ENCODE data around the gene HTT. TPM values are rescaled to one million over a fixed set of nuclear protein-coding genes. Genes with fewer than 3 reads are reported as not detected.

HTT gene
- total RNA-seq, 1 experiment from 2014 or later = 85.4 TPM

GRCh38 chr4:3130201-3130600, 55.7 kb downstream of the HTT start:
- Mint-ChIP-seq H3K4me3 (no peak overlapping the region), H3K27me3 (ENCODE audit: low read depth) (no peaks in the 10 kb centered on the region), H3K4me1 (no peaks in the 10 kb centered on the region), H3K9me3 (no peaks in the 10 kb centered on the region), H3K27ac (no peak overlapping the region), H3K36me3 (peaks cover 76% of the 10 kb centered on the region)
- ChIA-PET CTCF (no interaction called here), POLR2A (no interaction called here)
- ATAC-seq (no peak), DNase-seq (ENCODE audit: low spot score) (no peak)
- TF ChIP-seq ATF3 (CRISPR knock-in tag; conservative IDR thresholded peaks at IDR 0.05) (no peak), ZNF396 (CRISPR knock-in tag; IDR thresholded peaks at IDR 0.05; ENCODE audit: borderline replicate concordance) (no peak), FOXK1 (CRISPR knock-in tag; IDR thresholded peaks at IDR 0.05) (no peak), CREM (CRISPR knock-in tag; IDR thresholded peaks at IDR 0.05) (no peak), NFE2L1 (CRISPR knock-in tag; IDR thresholded peaks at IDR 0.05) (no peak), IRF1 (CRISPR knock-in tag; IDR thresholded peaks at IDR 0.05) (no peak), STAT6 (CRISPR knock-in tag; conservative IDR thresholded peaks at IDR 0.05; ENCODE audit: low read depth) (no peak), ZNF416 (CRISPR knock-in tag; IDR thresholded peaks at IDR 0.05) (no peak)

GRCh38 chr4:3130826-3131225, 56.3 kb downstream of the HTT start:
- no peak for DNase-seq (ENCODE audit: low spot score)
- Mint-ChIP-seq H3K9me3 (no peaks in the 10 kb centered on the region), H3K36me3 (peaks cover 78% of the 10 kb centered on the region), H3K4me3 (no peak overlapping the region), H3K4me1 (no peaks in the 10 kb centered on the region), H3K27ac (no peak overlapping the region), H3K27me3 (ENCODE audit: low read depth) (no peaks in the 10 kb centered on the region)
- ChIA-PET POLR2A (no interaction called here), CTCF (no interaction called here)
- TF ChIP-seq PRRX2 (CRISPR knock-in tag; IDR thresholded peaks at IDR 0.05) (no peak), ZNF423 (CRISPR knock-in tag; IDR thresholded peaks at IDR 0.05) (no peak), ZNF121 (CRISPR knock-in tag; IDR thresholded peaks at IDR 0.05) (no peak), SOX15 (CRISPR knock-in tag; IDR thresholded peaks at IDR 0.05) (no peak), OVOL2 (CRISPR knock-in tag; IDR thresholded peaks at IDR 0.05; ENCODE audit: borderline replicate concordance) (no peak), JUN (CRISPR knock-in tag; IDR thresholded peaks at IDR 0.05) (no peak), ESRRA (CRISPR knock-in tag; IDR thresholded peaks at IDR 0.05; ENCODE audit: borderline replicate concordance) (no peak), SMAD4 (CRISPR knock-in tag; IDR thresholded peaks at IDR 0.05) (no peak), ELF4 (CRISPR knock-in tag; IDR thresholded peaks at IDR 0.05; ENCODE audit: low read depth) (no peak), HMGA2 (CRISPR knock-in tag; IDR thresholded peaks at IDR 0.05) (no peak)
- ATAC-seq = no peak

GRCh38 chr4:3134201-3134600, 59.7 kb downstream of the HTT start:
- DNase-seq (ENCODE audit: low spot score) (no peak), ATAC-seq (no peak)
- Mint-ChIP-seq H3K4me1 (no peaks in the 10 kb centered on the region), H3K27me3 (ENCODE audit: low read depth) (no peaks in the 10 kb centered on the region), H3K27ac (no peak overlapping the region), H3K4me3 (no peak overlapping the region), H3K9me3 (no peaks in the 10 kb centered on the region), H3K36me3 (peaks cover 66% of the 10 kb centered on the region)
- ChIA-PET CTCF (interaction anchor here (1.1 kb wide), 1 partner anchor 347 kb away, joined by 3 read pairs; no protein-coding TSS in a partner anchor), POLR2A (no interaction called here)
- TF ChIP-seq ZNF232 (CRISPR knock-in tag; IDR thresholded peaks at IDR 0.05) = no peak
- no peak for TF ChIP-seq HMGXB4 (CRISPR knock-in tag; IDR thresholded peaks at IDR 0.05)
- TF ChIP-seq USF2 (CRISPR knock-in tag; IDR thresholded peaks at IDR 0.05) = no peak
- no peak for TF ChIP-seq ZNF512 (CRISPR knock-in tag; IDR thresholded peaks at IDR 0.05; ENCODE audit: borderline replicate concordance)
- TF ChIP-seq TP53 (CRISPR knock-in tag; IDR thresholded peaks at IDR 0.05) = no peak
- no peak for TF ChIP-seq SOX15 (CRISPR knock-in tag; IDR thresholded peaks at IDR 0.05)
- no peak for TF ChIP-seq ZMAT4 (CRISPR knock-in tag; IDR thresholded peaks at IDR 0.05)
- no peak for TF ChIP-seq NR3C1 (CRISPR knock-in tag; conservative IDR thresholded peaks at IDR 0.05; ENCODE audit: low read depth)

Measured in WTC11 (cell line).